ENCODE measurements around the gene TBXAS1. TPM values are rescaled to one million over a fixed set of nuclear protein-coding genes. Genes with fewer than 3 reads are reported as not detected.

Gene TBXAS1
- total RNA-seq, 1 experiment from 2014 or later = 2.3 TPM

DNA sequence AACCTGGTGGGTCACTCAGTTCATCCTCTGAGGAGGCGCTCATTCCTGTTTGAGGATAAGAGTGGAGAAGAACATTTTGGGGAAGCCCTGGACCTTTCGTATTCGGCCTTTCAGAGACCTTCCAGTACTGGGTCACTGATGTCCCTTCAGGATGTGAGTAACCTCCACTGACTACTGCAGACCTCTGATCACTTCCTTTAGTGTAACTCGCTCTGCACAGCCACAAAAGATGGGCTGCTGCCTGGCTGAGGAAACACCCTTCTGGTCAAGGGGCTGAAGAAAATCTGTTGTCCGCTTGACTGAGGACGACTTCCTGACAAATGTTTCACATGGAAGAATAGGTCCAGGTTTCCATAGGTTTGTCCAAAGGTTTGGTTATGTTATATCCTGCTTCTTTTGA, 15.9 kb upstream of the TBXAS1 start:
- ATAC-seq (no peak), DNase-seq (ENCODE audit: low spot score) (no peak)
- Mint-ChIP-seq H3K27me3 (ENCODE audit: low read depth) (no peaks in the 10 kb centered on the region), H3K9me3 (peaks cover 12% of the 10 kb centered on the region), H3K4me3 (no peak overlapping the region), H3K4me1 (no peaks in the 10 kb centered on the region), H3K27ac (no peak overlapping the region), H3K36me3 (no peaks in the 10 kb centered on the region)
- ChIA-PET CTCF (no interaction called here), POLR2A (no interaction called here)
- TF ChIP-seq GABPB1 (CRISPR knock-in tag; IDR thresholded peaks at IDR 0.05) = no peak
- TF ChIP-seq, protein P1, sequence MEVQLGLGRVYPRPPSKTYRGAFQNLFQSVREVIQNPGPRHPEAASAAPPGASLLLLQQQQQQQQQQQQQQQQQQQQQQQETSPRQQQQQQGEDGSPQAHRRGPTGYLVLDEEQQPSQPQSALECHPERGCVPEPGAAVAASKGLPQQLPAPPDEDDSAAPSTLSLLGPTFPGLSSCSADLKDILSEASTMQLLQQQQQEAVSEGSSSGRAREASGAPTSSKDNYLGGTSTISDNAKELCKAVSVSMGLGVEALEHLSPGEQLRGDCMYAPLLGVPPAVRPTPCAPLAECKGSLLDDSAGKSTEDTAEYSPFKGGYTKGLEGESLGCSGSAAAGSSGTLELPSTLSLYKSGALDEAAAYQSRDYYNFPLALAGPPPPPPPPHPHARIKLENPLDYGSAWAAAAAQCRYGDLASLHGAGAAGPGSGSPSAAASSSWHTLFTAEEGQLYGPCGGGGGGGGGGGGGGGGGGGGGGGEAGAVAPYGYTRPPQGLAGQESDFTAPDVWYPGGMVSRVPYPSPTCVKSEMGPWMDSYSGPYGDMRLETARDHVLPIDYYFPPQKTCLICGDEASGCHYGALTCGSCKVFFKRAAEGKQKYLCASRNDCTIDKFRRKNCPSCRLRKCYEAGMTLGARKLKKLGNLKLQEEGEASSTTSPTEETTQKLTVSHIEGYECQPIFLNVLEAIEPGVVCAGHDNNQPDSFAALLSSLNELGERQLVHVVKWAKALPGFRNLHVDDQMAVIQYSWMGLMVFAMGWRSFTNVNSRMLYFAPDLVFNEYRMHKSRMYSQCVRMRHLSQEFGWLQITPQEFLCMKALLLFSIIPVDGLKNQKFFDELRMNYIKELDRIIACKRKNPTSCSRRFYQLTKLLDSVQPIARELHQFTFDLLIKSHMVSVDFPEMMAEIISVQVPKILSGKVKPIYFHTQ (CRISPR knock-in tag; IDR thresholded peaks at IDR 0.05) = no peak
- TF ChIP-seq, protein P2, sequence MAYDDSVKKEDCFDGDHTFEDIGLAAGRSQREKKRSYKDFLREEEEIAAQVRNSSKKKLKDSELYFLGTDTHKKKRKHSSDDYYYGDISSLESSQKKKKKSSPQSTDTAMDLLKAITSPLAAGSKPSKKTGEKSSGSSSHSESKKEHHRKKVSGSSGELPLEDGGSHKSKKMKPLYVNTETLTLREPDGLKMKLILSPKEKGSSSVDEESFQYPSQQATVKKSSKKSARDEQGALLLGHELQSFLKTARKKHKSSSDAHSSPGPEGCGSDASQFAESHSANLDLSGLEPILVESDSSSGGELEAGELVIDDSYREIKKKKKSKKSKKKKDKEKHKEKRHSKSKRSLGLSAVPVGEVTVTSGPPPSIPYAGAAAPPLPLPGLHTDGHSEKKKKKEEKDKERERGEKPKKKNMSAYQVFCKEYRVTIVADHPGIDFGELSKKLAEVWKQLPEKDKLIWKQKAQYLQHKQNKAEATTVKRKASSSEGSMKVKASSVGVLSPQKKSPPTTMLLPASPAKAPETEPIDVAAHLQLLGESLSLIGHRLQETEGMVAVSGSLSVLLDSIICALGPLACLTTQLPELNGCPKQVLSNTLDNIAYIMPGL (CRISPR knock-in tag; IDR thresholded peaks at IDR 0.05) = no peak
- TF ChIP-seq ZBTB43 (CRISPR knock-in tag; IDR thresholded peaks at IDR 0.05) = no peak
- TF ChIP-seq TEAD4 (CRISPR knock-in tag; IDR thresholded peaks at IDR 0.05) = no peak
- no peak for TF ChIP-seq ZBTB21 (CRISPR knock-in tag; IDR thresholded peaks at IDR 0.05; ENCODE audit: borderline replicate concordance)

GRCh38 chr7:139813689-139814088, 15.4 kb upstream of the TBXAS1 start:
- Mint-ChIP-seq H3K36me3 (no peaks in the 10 kb centered on the region), H3K4me3 (no peak overlapping the region), H3K9me3 (peaks cover 12% of the 10 kb centered on the region), H3K27ac (no peak overlapping the region), H3K4me1 (no peaks in the 10 kb centered on the region), H3K27me3 (ENCODE audit: low read depth) (no peaks in the 10 kb centered on the region)
- DNase-seq (ENCODE audit: low spot score) (no peak), ATAC-seq (no peak)
- TF ChIP-seq ZNF423 (CRISPR knock-in tag; IDR thresholded peaks at IDR 0.05) = no peak
- no peak for TF ChIP-seq IRF2 (CRISPR knock-in tag; IDR thresholded peaks at IDR 0.05; ENCODE audit: borderline replicate concordance, low read depth)
- no peak for TF ChIP-seq SMAD3 (CRISPR knock-in tag; IDR thresholded peaks at IDR 0.05; ENCODE audit: borderline replicate concordance)
- TF ChIP-seq SOX15 (CRISPR knock-in tag; IDR thresholded peaks at IDR 0.05) = no peak
- TF ChIP-seq FOXK1 (CRISPR knock-in tag; IDR thresholded peaks at IDR 0.05) = no peak
- no peak for TF ChIP-seq ZNF512 (CRISPR knock-in tag; IDR thresholded peaks at IDR 0.05; ENCODE audit: borderline replicate concordance)
- TF ChIP-seq, protein P2 (CRISPR knock-in tag; IDR thresholded peaks at IDR 0.05) = no peak
- no peak for TF ChIP-seq NR3C1 (CRISPR knock-in tag; conservative IDR thresholded peaks at IDR 0.05; ENCODE audit: low read depth)
- ChIA-PET POLR2A (no interaction called here), CTCF (no interaction called here)

- POLR2A ChIA-PET = no interaction called here
- DNase-seq (ENCODE audit: low spot score) (no peak), ATAC-seq (no peak)
- peaks cover 12% of the 10 kb centered on the region for H3K9me3 Mint-ChIP-seq
- no peaks in the 10 kb centered on the region for H3K27me3 Mint-ChIP-seq (ENCODE audit: low read depth)
- H3K4me3 Mint-ChIP-seq = no peak overlapping the region
- no peaks in the 10 kb centered on the region for H3K36me3 Mint-ChIP-seq
- no peaks in the 10 kb centered on the region for H3K4me1 Mint-ChIP-seq
- H3K27ac Mint-ChIP-seq = no peak overlapping the region
- CTCF ChIA-PET = no interaction called here
- TF ChIP-seq ELF4 (CRISPR knock-in tag; IDR thresholded peaks at IDR 0.05; ENCODE audit: low read depth) (no peak), ZNF512 (CRISPR knock-in tag; IDR thresholded peaks at IDR 0.05; ENCODE audit: borderline replicate concordance) (no peak), FOXP4 (CRISPR knock-in tag; IDR thresholded peaks at IDR 0.05) (no peak), FOXJ3 (CRISPR knock-in tag; IDR thresholded peaks at IDR 0.05; ENCODE audit: borderline replicate concordance) (no peak), NR2C2 (CRISPR knock-in tag; IDR thresholded peaks at IDR 0.05) (no peak)
Measured at GRCh38 chr7:139817249-139817648, 11.8 kb upstream of the TBXAS1 start.

Data from WTC11 (cell line).